DND-41 (cell line): ENCODE measurements around the gene RPS25.
A peak's percentile ranks its signal among the peaks of the same experiment; 100 is the strongest.
"Not testable (repeated sequence)": the region's sequence is repeated elsewhere in the genome, so short reads cannot be mapped to it uniquely, and the experiment has no call there.

Experiments used
- ATAC-seq: fragments of 200-7000 bp; cut with Tn5 transposase; 3 replicates; pipeline ENCODE4 v1.9.1; 2021; ENCODE audit warnings: low read depth; ENCODE audit not compliant: insufficient read depth
- DNase-seq: peaks from one replicate; pipeline ENCODE4 v3.0.0-alpha.2; 2020
- H2AFZ ChIP-seq: 2 replicates; pipeline ENCODE4 v1.6.0; 2012; ENCODE audit warnings: low read depth, low read length
- H3K27ac ChIP-seq: 2 replicates; pipeline ENCODE4 v1.5.1; 2012; ENCODE audit warnings: low read length, inconsistent platforms
- H3K27me3 ChIP-seq: fragments of 200-600 bp; sonication (generic); 2 replicates; pipeline ENCODE4 v1.6.0; 2012; ENCODE audit warnings: low read length, mild to moderate bottlenecking, inconsistent platforms; ENCODE audit not compliant: insufficient read depth, poor library complexity
- H3K36me3 ChIP-seq: 2 replicates; pipeline ENCODE4 v1.5.1; 2012; ENCODE audit warnings: low read length, inconsistent platforms; ENCODE audit not compliant: insufficient read depth
- H3K4me1 ChIP-seq: 2 replicates; pipeline ENCODE4 v1.5.1; 2012; ENCODE audit warnings: mild to moderate bottlenecking, low read length; ENCODE audit not compliant: insufficient read depth
- H3K4me2 ChIP-seq: 2 replicates; pipeline ENCODE4 v1.6.0; 2012; ENCODE audit warnings: mild to moderate bottlenecking, moderate library complexity, low read length, inconsistent platforms; ENCODE audit not compliant: insufficient read depth
- H3K4me3 ChIP-seq, 2 experiments: fragments of 200-600 bp in 1 of 2; shearing (Covaris generic) in 1 of 2; 2 replicates each; pipeline ENCODE4 v1.5.1; 2012 to 2016; ENCODE audit warnings: inconsistent platforms in 2 of 2, low read length in 2 of 2, mild to moderate bottlenecking in 2 of 2, low read depth in 1 of 2, moderate library complexity in 1 of 2
- H3K79me2 ChIP-seq: 2 replicates; pipeline ENCODE4 v1.6.0; 2012; ENCODE audit warnings: low read length, inconsistent platforms; ENCODE audit not compliant: insufficient read depth
- H3K9ac ChIP-seq: 2 replicates; pipeline ENCODE4 v1.6.0; 2012; ENCODE audit warnings: low read depth, mild to moderate bottlenecking, inconsistent platforms, low read length, moderate library complexity
- H3K9me3 ChIP-seq: 2 replicates; pipeline ENCODE4 v1.5.1; 2012; ENCODE audit warnings: low read length, moderate library complexity, mild to moderate bottlenecking, inconsistent platforms; ENCODE audit not compliant: insufficient read depth, severe bottlenecking
- H4K20me1 ChIP-seq: 2 replicates; pipeline ENCODE4 v1.6.0; 2012; ENCODE audit warnings: low read length; ENCODE audit not compliant: insufficient read depth
- EZH2 ChIP-seq: IDR thresholded peaks from 3 replicates; pipeline ENCODE4 v1.6.1; 2012; ENCODE audit warnings: borderline replicate concordance, low read depth, mild to moderate bottlenecking, moderate library complexity, low read length, inconsistent platforms; ENCODE audit not compliant: severe bottlenecking
- TF ChIP-seq, protein P1 (sequence below): IDR thresholded peaks from 2 replicates; pipeline ENCODE4 v1.5.1; 2012; ENCODE audit warnings: borderline replicate concordance, low read length, moderate library complexity, mild to moderate bottlenecking; ENCODE audit not compliant: poor library complexity, severe bottlenecking; ENCODE audit errors: extremely low read depth

The RPS25 gene

DNA sequence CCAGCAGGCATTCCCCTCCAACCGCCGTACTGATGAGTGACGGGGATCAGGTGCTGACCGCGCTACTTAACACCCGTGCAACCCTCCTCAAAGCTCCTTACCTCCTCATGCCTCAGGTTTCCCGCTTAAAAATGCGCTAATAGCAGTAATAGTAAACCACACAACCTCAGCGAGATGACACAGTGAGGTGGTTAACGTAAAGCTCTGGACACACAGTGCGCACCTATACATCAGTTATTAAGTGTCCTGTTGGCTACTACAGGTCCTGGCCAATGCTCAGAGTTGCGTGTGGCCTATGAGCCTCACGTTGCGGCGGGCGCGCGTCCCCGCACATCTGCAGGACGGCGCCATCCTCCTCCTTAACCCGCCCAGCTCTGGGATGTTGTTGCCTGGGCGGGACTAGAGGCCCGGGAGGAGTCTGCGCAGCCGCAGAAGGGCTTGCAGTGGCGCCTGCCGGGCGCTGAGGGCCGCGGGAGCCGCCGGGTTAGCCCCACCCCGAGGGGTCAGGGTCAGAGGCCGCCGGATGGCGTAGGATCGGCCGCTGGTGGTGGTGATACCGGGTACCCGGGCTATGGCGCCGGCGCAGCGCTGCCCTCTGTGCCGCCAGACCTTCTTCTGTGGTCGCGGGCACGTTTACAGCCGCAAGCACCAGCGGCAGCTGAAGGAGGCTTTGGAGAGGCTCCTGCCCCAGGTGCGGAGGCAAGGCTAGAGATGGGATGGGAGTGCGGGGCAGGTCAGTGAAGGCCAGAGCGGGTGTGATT lies 20.3 kb downstream of the RPS25 start, which contains the start of gene CENATAC:
TSS of gene CENATAC (plus strand) at position 512 of the 761 bp plus-strand sequence. CDS start at position 572, 60 bp downstream.
- DNase-seq, result peak; percentile 96
- peak; percentile 95 for ATAC-seq
- Histone ChIP-seq H4K20me1 (no peaks in the 10 kb centered on the region), H3K9ac (peak within 1 kb of the TSS; percentile 72), H3K36me3 (peaks cover 39% of the 10 kb centered on the region), H3K4me3 (peak within 1 kb of the TSS; percentile 53 to 86), H2AFZ (peak within 1 kb of the TSS; percentile 99), H3K4me1 (peaks cover 43% of the 10 kb centered on the region), H3K27me3 (no peaks in the 10 kb centered on the region), H3K79me2 (peaks cover 54% of the 10 kb centered on the region), H3K9me3 (no peaks in the 10 kb centered on the region), H3K27ac (peak within 1 kb of the TSS; percentile 92), H3K4me2 (peak within 1 kb of the TSS; percentile 79)
- TF ChIP-seq, protein P1, sequence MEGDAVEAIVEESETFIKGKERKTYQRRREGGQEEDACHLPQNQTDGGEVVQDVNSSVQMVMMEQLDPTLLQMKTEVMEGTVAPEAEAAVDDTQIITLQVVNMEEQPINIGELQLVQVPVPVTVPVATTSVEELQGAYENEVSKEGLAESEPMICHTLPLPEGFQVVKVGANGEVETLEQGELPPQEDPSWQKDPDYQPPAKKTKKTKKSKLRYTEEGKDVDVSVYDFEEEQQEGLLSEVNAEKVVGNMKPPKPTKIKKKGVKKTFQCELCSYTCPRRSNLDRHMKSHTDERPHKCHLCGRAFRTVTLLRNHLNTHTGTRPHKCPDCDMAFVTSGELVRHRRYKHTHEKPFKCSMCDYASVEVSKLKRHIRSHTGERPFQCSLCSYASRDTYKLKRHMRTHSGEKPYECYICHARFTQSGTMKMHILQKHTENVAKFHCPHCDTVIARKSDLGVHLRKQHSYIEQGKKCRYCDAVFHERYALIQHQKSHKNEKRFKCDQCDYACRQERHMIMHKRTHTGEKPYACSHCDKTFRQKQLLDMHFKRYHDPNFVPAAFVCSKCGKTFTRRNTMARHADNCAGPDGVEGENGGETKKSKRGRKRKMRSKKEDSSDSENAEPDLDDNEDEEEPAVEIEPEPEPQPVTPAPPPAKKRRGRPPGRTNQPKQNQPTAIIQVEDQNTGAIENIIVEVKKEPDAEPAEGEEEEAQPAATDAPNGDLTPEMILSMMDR, result no peak
- no peak for TF ChIP-seq EZH2

DNA sequence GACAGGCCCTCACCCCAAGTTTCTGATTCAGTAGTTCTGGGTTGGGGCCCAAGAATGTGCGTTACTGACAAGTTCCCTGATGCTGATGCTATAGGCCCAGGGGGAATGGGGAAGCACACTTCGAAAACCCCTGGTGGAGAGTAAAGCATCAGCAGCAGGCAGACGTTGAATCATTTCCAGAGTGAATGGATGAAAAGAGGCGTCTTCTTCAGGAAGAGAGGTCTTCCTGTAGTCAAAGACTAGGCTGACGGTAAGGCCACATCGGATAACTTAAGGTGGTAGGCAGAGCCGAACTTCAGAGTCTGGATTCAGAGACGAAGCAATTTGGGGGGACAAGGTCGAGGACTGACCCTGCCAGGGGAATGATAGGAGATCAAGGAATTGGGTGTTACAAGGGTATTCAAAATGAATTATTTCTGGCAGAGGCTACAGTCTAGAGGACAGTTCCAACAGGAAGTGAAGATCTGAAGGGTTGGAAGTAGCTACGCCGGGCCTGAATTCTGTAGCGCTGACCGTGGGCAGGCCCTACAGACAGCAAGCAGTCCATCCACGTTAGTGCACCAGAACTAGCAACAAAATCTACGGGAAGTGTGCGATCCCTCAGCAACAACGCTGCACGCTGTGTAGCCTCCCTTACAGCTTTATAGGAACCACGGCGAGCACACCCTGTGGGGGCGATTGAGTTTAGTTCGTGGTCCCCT lies 21.1 kb downstream of the RPS25 start:
- ATAC-seq (peak; percentile 39), DNase-seq (peak; percentile 53)
- Histone ChIP-seq H3K79me2 (peaks cover 52% of the 10 kb centered on the region), H3K36me3 (peaks cover 33% of the 10 kb centered on the region), H3K4me1 (peaks cover 43% of the 10 kb centered on the region), H3K4me2 (peak overlapping the region; percentile 79), H3K9me3 (no peaks in the 10 kb centered on the region), H2AFZ (peak overlapping the region; percentile 99), H3K9ac (peak overlapping the region; percentile 72), H3K27ac (peak overlapping the region; percentile 92), H3K4me3 (peak overlapping the region; percentile 53 to 86), H4K20me1 (no peaks in the 10 kb centered on the region), H3K27me3 (no peaks in the 10 kb centered on the region)
- TF ChIP-seq, protein P1, result peak; percentile 62
- no peak for TF ChIP-seq EZH2

GRCh38 chr11:118991486-118992038 lies 26.6 kb downstream of the RPS25 start:
- not testable (repeated sequence) for H3K27me3 ChIP-seq, H3K9ac ChIP-seq, H3K79me2 ChIP-seq, H3K27ac ChIP-seq, H3K4me2 ChIP-seq, H3K4me3 ChIP-seq, DNase-seq, H3K36me3 ChIP-seq, H2AFZ ChIP-seq, H4K20me1 ChIP-seq, H3K4me1 ChIP-seq, ATAC-seq, H3K9me3 ChIP-seq

GRCh38 chr11:118988280-118988679 lies 29.9 kb downstream of the RPS25 start:
- H3K9ac ChIP-seq, result no peak overlapping the region
- no peak overlapping the region for H2AFZ ChIP-seq
- H3K4me1 ChIP-seq, result no peaks in the 10 kb centered on the region
- H3K4me2 ChIP-seq, result no peak overlapping the region
- H3K27ac ChIP-seq, result no peak overlapping the region
- H3K79me2 ChIP-seq, result no peaks in the 10 kb centered on the region
- no peak overlapping the region for H3K4me3 ChIP-seq
- DNase-seq, result no peak
- H4K20me1 ChIP-seq, result no peaks in the 10 kb centered on the region
- no peak for ATAC-seq
- no peaks in the 10 kb centered on the region for H3K36me3 ChIP-seq
- TF ChIP-seq, protein P1, result no peak
- TF ChIP-seq EZH2, result no peak
- no peaks in the 10 kb centered on the region for H3K9me3 ChIP-seq
- no peaks in the 10 kb centered on the region for H3K27me3 ChIP-seq
